Endodermal cell (in vitro differentiated cells): ENCODE data around the gene ARL3. TPM values are rescaled to one million over a fixed set of nuclear protein-coding genes. Genes with fewer than 3 reads are reported as not detected.

Experiments
- DNase-seq: peaks from one replicate; pipeline ENCODE4 v3.0.0-alpha.2; 2017
- H3K27ac ChIP-seq: 2 replicates; pipeline ENCODE4 v1.5.1; 2013; ENCODE audit warnings: mild to moderate bottlenecking, low read depth, low read length, moderate library complexity
- H3K27me3 ChIP-seq: 2 replicates; pipeline ENCODE4 v1.6.1; 2013; ENCODE audit warnings: mild to moderate bottlenecking, low read length, moderate library complexity; ENCODE audit not compliant: insufficient read depth, control insufficient read depth, poor library complexity, severe bottlenecking
- H3K36me3 ChIP-seq: 2 replicates; pipeline ENCODE4 v1.7.0; 2013; ENCODE audit warnings: mild to moderate bottlenecking, low read length, moderate library complexity; ENCODE audit not compliant: control insufficient read depth, insufficient read depth
- H3K4me1 ChIP-seq: one replicate; pipeline ENCODE4 v1.7.0; 2013; ENCODE audit warnings: low read length; ENCODE audit not compliant: control insufficient read depth, insufficient read depth
- H3K4me3 ChIP-seq: 2 replicates; pipeline ENCODE4 v1.5.1; 2013; ENCODE audit warnings: mild to moderate bottlenecking, low read length, moderate library complexity
- H3K9ac ChIP-seq: 2 replicates; pipeline ENCODE4 v1.6.1; 2013; ENCODE audit warnings: mild to moderate bottlenecking, low read length, moderate library complexity; ENCODE audit not compliant: poor library complexity, severe bottlenecking; ENCODE audit errors: extremely low read depth
- H3K9me3 ChIP-seq: 2 replicates; pipeline ENCODE4 v1.6.1; 2013; ENCODE audit warnings: mild to moderate bottlenecking, low read length, moderate library complexity; ENCODE audit not compliant: control insufficient read depth
- H3K27ac Mint-ChIP-seq: 2 replicates; pipeline ENCODE4 v1.8.0; 2020; ENCODE audit warnings: mixed read lengths
- H3K27me3 Mint-ChIP-seq: 2 replicates; pipeline ENCODE4 v1.8.0; 2021; ENCODE audit warnings: mild to moderate bottlenecking, mixed read lengths; ENCODE audit not compliant: insufficient read depth
- H3K36me3 Mint-ChIP-seq: 2 replicates; pipeline ENCODE4 v1.8.0; 2020; ENCODE audit warnings: low read depth, mixed read lengths
- H3K4me1 Mint-ChIP-seq: 2 replicates; pipeline ENCODE4 v1.8.0; 2020; ENCODE audit warnings: mixed read lengths
- H3K4me3 Mint-ChIP-seq: 2 replicates; pipeline ENCODE4 v1.8.0; 2020; ENCODE audit warnings: mild to moderate bottlenecking, moderate library complexity, mixed read lengths
- H3K9me3 Mint-ChIP-seq: 2 replicates; pipeline ENCODE4 v1.8.0; 2020; ENCODE audit warnings: mild to moderate bottlenecking, mixed read lengths
- CTCF ChIP-seq: fragments of 200-600 bp; sonication (generic); conservative IDR thresholded peaks from 2 replicates; pipeline ENCODE4 v1.5.0; 2021; ENCODE audit warnings: antibody characterized with exemption, mild to moderate bottlenecking
- WGBS, 2 experiments: methylation state at CpG; one replicate each; pipeline versions ENCODE4 v1.1.5 to v1.1.7; 2013; ENCODE audit warnings: missing lambda C conversion rate in 2 of 2, mixed read lengths in 1 of 2; ENCODE audit not compliant: insufficient coverage in 1 of 2, insufficient read length in 1 of 2; 5-methylcytosine and 5-hydroxymethylcytosine counted together
- total RNA-seq, 2 donors: library from RNA; stranded (reverse); fragmentation: NEBNext Ultra II Directional in 1 of 2; extraction: Animal tissue kit (Norgen Biotek cat#: 25700) in 1 of 2; gene quantifications; 2 replicates in 1 of 2; 3 replicates in 1 of 2; pipeline ENCODE4 v1.2.1, GENCODE V29; 2021

The ARL3 gene
- total RNA-seq, 2 donors from 2014 or later, result 20.3 to 25.6 TPM

GRCh38 chr10:102712089-102712488, 2.1 kb downstream of the ARL3 start:
- no peak for TF ChIP-seq CTCF
- 98 to 100% methylated on average over 3 to 4 of the region's 4 CpGs for WGBS, 2 experiments
- peaks cover 5% of the 10 kb centered on the region for H3K4me1 ChIP-seq
- H3K9me3 ChIP-seq, result no peaks in the 10 kb centered on the region
- H3K4me3 Mint-ChIP-seq, result no peak overlapping the region
- peaks cover 3% of the 10 kb centered on the region for H3K36me3 ChIP-seq
- H3K4me3 ChIP-seq, result no peak overlapping the region
- H3K27me3 Mint-ChIP-seq, result no peaks in the 10 kb centered on the region
- no peak for DNase-seq
- H3K36me3 Mint-ChIP-seq, result peaks cover 3% of the 10 kb centered on the region
- no peak overlapping the region for H3K27ac Mint-ChIP-seq
- H3K27me3 ChIP-seq, result no peaks in the 10 kb centered on the region
- H3K4me1 Mint-ChIP-seq, result peaks cover 26% of the 10 kb centered on the region
- H3K9me3 Mint-ChIP-seq, result no peaks in the 10 kb centered on the region
- no peak overlapping the region for H3K27ac ChIP-seq
- H3K9ac ChIP-seq, result no peak overlapping the region

GRCh38 chr10:102710609-102711008, 3.6 kb downstream of the ARL3 start:
- TF ChIP-seq CTCF, result no peak
- Histone ChIP-seq H3K4me1 (peaks cover 5% of the 10 kb centered on the region), H3K36me3 (no peaks in the 10 kb centered on the region), H3K4me3 (peak overlapping the region; percentile 32), H3K9ac (no peak overlapping the region), H3K9me3 (no peaks in the 10 kb centered on the region), H3K27me3 (no peaks in the 10 kb centered on the region), H3K27ac (no peak overlapping the region)
- Mint-ChIP-seq H3K4me1 (peaks cover 16% of the 10 kb centered on the region), H3K27ac (no peak overlapping the region), H3K9me3 (no peaks in the 10 kb centered on the region), H3K4me3 (no peak overlapping the region), H3K27me3 (no peaks in the 10 kb centered on the region), H3K36me3 (no peaks in the 10 kb centered on the region)
- 60 to 86% methylated on average over 1 to 2 of the region's 4 CpGs for WGBS, 2 experiments
- no peak for DNase-seq

DNA sequence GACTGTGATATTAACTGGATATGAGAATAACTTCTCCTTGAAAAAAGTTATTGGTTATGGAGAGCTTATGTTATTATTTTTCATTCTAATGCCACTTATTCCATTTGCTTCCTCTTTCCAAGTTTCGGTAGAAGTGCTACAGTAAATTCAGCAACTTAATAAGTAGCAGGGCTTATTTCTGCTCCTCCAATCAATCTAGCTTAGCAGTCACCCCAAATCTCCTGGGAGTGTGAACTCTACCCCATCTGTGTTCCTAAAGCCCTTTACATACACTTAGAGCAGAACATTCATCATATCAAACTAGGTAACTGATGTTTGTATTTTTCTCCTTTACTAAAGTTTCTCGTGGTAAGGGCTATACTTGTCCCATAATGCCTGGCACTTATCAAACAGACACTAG, 8.7 kb downstream of the ARL3 start:
- Histone ChIP-seq H3K9ac (no peak overlapping the region), H3K36me3 (peaks cover 8% of the 10 kb centered on the region), H3K4me3 (no peak overlapping the region), H3K27me3 (no peaks in the 10 kb centered on the region), H3K27ac (no peak overlapping the region), H3K9me3 (no peaks in the 10 kb centered on the region), H3K4me1 (no peaks in the 10 kb centered on the region)
- Mint-ChIP-seq H3K27me3 (no peaks in the 10 kb centered on the region), H3K27ac (no peak overlapping the region), H3K4me1 (peaks cover under 1% of the 10 kb centered on the region), H3K9me3 (no peaks in the 10 kb centered on the region), H3K36me3 (peaks cover 12% of the 10 kb centered on the region), H3K4me3 (no peak overlapping the region)
- 88 to 100% methylated on average over 2 of the region's 2 CpGs for WGBS, 2 experiments
- no peak for DNase-seq
- TF ChIP-seq CTCF, result no peak
